ENCODE results near the gene MLIP.
"Not testable (repeated sequence)": the region's sequence is repeated elsewhere in the genome, so short reads cannot be mapped to it uniquely, and the experiment has no call there.

MLIP gene

GRCh38 chr6:54222217-54222616 lies 111.0 kb downstream of the MLIP start:
- no peak for DNase-seq (ENCODE audit: low spot score)

GRCh38 chr6:54232703-54233102 lies 121.5 kb downstream of the MLIP start:
- no peak for DNase-seq (ENCODE audit: low spot score)

- DNase-seq (ENCODE audit: low spot score): no peak
These were observed 123.3 kb downstream of the MLIP start for GRCh38 chr6:54234539-54234938.

- DNase-seq (ENCODE audit: low spot score): no peak
These were observed 125.7 kb downstream of the MLIP start for GRCh38 chr6:54236984-54237383.

- no peak for DNase-seq (ENCODE audit: low spot score)
These were observed 127.2 kb downstream of the MLIP start for GRCh38 chr6:54238396-54238795.

- DNase-seq (ENCODE audit: low spot score): no peak
These were observed 132.5 kb downstream of the MLIP start for GRCh38 chr6:54243699-54244098.

- DNase-seq (ENCODE audit: low spot score): no peak
These were observed 133.2 kb downstream of the MLIP start for GRCh38 chr6:54244430-54244829.

GRCh38 chr6:54245265-54245664 lies 134.0 kb downstream of the MLIP start:
- no peak for DNase-seq (ENCODE audit: low spot score)

- DNase-seq (ENCODE audit: low spot score): no peak
These were observed 137.1 kb downstream of the MLIP start for GRCh38 chr6:54248319-54248718.

- no peak for DNase-seq (ENCODE audit: low spot score)
These were observed 137.8 kb downstream of the MLIP start for GRCh38 chr6:54248994-54249393.

- DNase-seq (ENCODE audit: low spot score): not testable (repeated sequence)
These were observed 138.6 kb downstream of the MLIP start for GRCh38 chr6:54249812-54250211.

GRCh38 chr6:54252496-54252895 lies 141.3 kb downstream of the MLIP start:
- no peak for DNase-seq (ENCODE audit: low spot score)

- DNase-seq (ENCODE audit: low spot score): no peak
These were observed 141.7 kb downstream of the MLIP start for GRCh38 chr6:54252916-54253315.

- DNase-seq (ENCODE audit: low spot score): no peak
These were observed 143.6 kb downstream of the MLIP start for GRCh38 chr6:54254886-54255285.

GRCh38 chr6:54255886-54256285 lies 144.6 kb downstream of the MLIP start:
- DNase-seq (ENCODE audit: low spot score): no peak

- no peak for DNase-seq (ENCODE audit: low spot score)
These were observed 148.8 kb downstream of the MLIP start for GRCh38 chr6:54260025-54260424.

- no peak for DNase-seq (ENCODE audit: low spot score)
These were observed 151.3 kb downstream of the MLIP start for GRCh38 chr6:54262499-54262898.

GRCh38 chr6:54262971-54263370 lies 151.7 kb downstream of the MLIP start:
- DNase-seq (ENCODE audit: low spot score): no peak

- DNase-seq (ENCODE audit: low spot score): no peak
These were observed 153.5 kb downstream of the MLIP start for GRCh38 chr6:54264581-54265272.

GRCh38 chr6:54266400-54266923 lies 155.2 kb downstream of the MLIP start:
- no peak for DNase-seq (ENCODE audit: low spot score)

- no peak for DNase-seq (ENCODE audit: low spot score)
These were observed 156.6 kb downstream of the MLIP start for GRCh38 chr6:54267798-54268197.

GRCh38 chr6:54273214-54273820 lies 162.1 kb downstream of the MLIP start:
- DNase-seq (ENCODE audit: low spot score): no peak

GRCh38 chr6:54274383-54274782 lies 163.1 kb downstream of the MLIP start:
- no peak for DNase-seq (ENCODE audit: low spot score)

- no peak for DNase-seq (ENCODE audit: low spot score)
These were observed 170.9 kb downstream of the MLIP start for GRCh38 chr6:54282186-54282585.
